ENCODE results near the gene TMEM161A. TPM values are rescaled to one million over a fixed set of nuclear protein-coding genes. Genes with fewer than 3 reads are reported as not detected.
"Not testable (repeated sequence)": the region's sequence is repeated elsewhere in the genome, so short reads cannot be mapped to it uniquely, and the experiment has no call there.

Gene TMEM161A
- total RNA-seq, 2 donors from 2014 or later, result 13.7 to 22.1 TPM

DNA sequence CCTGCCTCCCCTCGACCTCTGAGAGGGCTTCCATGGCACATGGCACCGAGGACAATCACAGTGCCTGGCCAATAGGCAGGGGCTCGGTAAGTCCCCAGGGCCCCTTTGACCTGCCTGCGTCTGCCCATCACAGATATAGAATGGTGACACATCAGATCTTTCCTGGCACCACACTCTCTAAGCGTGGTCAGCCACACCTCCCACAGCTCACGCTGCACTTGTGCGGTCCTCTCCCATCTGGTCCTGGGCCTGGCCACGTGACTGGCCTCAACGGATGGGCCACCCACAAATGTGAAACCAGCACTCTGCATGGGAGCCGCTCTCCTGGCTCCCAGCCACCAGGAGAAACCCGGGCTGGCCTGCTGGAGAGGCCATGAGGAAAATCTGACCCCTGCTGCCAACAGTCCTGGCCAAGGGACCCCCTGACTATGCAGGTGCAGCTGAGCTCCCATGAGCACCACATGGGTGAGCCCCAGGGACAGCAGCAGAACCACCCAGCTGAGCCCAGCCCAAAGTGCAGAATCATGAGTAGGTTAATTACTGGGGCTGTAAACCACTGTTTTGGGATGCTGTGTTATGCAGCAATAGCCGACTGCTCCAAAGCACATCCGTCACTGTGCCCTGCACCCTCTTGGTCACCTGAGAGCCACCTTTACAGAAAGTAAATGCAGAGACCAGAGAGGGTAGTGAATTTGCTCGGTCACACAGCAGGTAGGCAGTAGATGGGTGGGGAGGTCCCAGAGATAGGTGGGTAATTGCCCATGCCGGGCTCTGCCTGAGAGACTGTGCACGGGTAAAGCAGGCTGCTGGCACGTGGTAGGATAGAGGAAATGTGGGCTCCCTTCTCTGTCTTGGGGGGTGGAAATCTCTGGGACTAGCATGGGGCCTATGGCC is 41.5 kb upstream of the TMEM161A start:
- Histone ChIP-seq H3K4me1 (no peaks in the 10 kb centered on the region), H3K27me3 (no peaks in the 10 kb centered on the region), H3K9me3 (no peaks in the 10 kb centered on the region), H3K27ac (no peak overlapping the region), H3K36me3 (replicated peaks in 1 of 2; ENCODE audit: insufficient read depth in 1 of 2, low read depth in 2 of 2) (peaks cover 0 to 5% of the 10 kb centered on the region in 2 donors), H3K4me3 (no peak overlapping the region)
- DNase-seq (no peak), ATAC-seq (no peak)
- WGBS, 2 donors, result 95 to 100% methylated on average over 6 to 17 of the region's 17 CpGs
- intact Hi-C loops (cut with DNase I), result no loop called here
- no peak for TF ChIP-seq POLR2A (IDR thresholded peaks at IDR 0.05)
- TF ChIP-seq, protein P1, sequence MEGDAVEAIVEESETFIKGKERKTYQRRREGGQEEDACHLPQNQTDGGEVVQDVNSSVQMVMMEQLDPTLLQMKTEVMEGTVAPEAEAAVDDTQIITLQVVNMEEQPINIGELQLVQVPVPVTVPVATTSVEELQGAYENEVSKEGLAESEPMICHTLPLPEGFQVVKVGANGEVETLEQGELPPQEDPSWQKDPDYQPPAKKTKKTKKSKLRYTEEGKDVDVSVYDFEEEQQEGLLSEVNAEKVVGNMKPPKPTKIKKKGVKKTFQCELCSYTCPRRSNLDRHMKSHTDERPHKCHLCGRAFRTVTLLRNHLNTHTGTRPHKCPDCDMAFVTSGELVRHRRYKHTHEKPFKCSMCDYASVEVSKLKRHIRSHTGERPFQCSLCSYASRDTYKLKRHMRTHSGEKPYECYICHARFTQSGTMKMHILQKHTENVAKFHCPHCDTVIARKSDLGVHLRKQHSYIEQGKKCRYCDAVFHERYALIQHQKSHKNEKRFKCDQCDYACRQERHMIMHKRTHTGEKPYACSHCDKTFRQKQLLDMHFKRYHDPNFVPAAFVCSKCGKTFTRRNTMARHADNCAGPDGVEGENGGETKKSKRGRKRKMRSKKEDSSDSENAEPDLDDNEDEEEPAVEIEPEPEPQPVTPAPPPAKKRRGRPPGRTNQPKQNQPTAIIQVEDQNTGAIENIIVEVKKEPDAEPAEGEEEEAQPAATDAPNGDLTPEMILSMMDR (IDR thresholded peaks at IDR 0.05), result no peak

- no peaks in the 10 kb centered on the region for H3K9me3 ChIP-seq
- no peaks in the 10 kb centered on the region for H3K27me3 ChIP-seq
- no peak overlapping the region for H3K27ac ChIP-seq
- intact Hi-C loops (cut with DNase I), result no loop called here
- no peaks in the 10 kb centered on the region for H3K36me3 ChIP-seq (replicated peaks in 1 of 2; ENCODE audit: insufficient read depth in 1 of 2, low read depth in 2 of 2)
- TF ChIP-seq, protein P1 (IDR thresholded peaks at IDR 0.05), result no peak
- TF ChIP-seq POLR2A (IDR thresholded peaks at IDR 0.05), result no peak
- DNase-seq, result no peak
- H3K4me1 ChIP-seq, result no peaks in the 10 kb centered on the region
- no peak for ATAC-seq
- 93 to 96% methylated on average over 4 to 8 of the region's 8 CpGs for WGBS, 2 donors
- no peak overlapping the region for H3K4me3 ChIP-seq
Observed at GRCh38 chr19:19176950-19177349, 38.7 kb upstream of the TMEM161A start.

DNA sequence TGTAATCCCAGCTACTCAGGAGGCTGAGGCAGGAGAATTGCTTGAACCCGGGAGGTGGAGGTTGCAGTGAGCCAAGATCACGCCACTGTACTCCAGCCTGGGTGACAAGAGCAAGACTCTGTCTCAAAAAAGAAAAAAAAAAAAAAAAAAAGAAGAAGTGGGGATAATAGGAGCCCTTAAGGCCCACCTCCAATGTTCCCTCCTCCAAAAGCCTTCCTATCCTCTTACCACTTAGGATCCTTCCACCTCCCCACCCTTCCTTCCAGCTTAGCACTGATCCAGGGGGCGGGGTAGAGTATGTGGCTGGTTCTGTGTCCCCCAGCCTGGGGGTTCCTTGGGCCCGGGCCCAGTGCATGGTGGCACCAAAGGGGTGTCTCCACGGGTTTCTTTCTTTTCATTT is 35.0 kb upstream of the TMEM161A start:
- H3K9me3 ChIP-seq; H3K27me3 ChIP-seq; H3K27ac ChIP-seq; ATAC-seq; H3K4me3 ChIP-seq; DNase-seq; intact Hi-C loops (cut with DNase I); H3K36me3 ChIP-seq (replicated peaks in 1 of 2; ENCODE audit: insufficient read depth in 1 of 2, low read depth in 2 of 2): not testable (repeated sequence)
- peaks cover 11% of the 10 kb centered on the region for H3K4me1 ChIP-seq
- 77 to 80% methylated on average over 3 to 5 of the region's 5 CpGs for WGBS, 2 donors

- no peaks in the 10 kb centered on the region for H3K27me3 ChIP-seq
- 82 to 86% methylated on average over 4 to 7 of the region's 8 CpGs for WGBS, 2 donors
- H3K36me3 ChIP-seq (replicated peaks in 1 of 2; ENCODE audit: insufficient read depth in 1 of 2, low read depth in 2 of 2), result no peaks in the 10 kb centered on the region
- H3K4me3 ChIP-seq, result no peak overlapping the region
- H3K9me3 ChIP-seq, result no peaks in the 10 kb centered on the region
- DNase-seq (no peak), ATAC-seq (no peak)
- peaks cover 11% of the 10 kb centered on the region for H3K4me1 ChIP-seq
- intact Hi-C loops (cut with DNase I), result no loop called here
- no peak overlapping the region for H3K27ac ChIP-seq
- TF ChIP-seq, protein P1 (IDR thresholded peaks at IDR 0.05), result no peak
- no peak for TF ChIP-seq POLR2A (IDR thresholded peaks at IDR 0.05)
Observed at GRCh38 chr19:19171821-19172532, 33.7 kb upstream of the TMEM161A start.

DNA sequence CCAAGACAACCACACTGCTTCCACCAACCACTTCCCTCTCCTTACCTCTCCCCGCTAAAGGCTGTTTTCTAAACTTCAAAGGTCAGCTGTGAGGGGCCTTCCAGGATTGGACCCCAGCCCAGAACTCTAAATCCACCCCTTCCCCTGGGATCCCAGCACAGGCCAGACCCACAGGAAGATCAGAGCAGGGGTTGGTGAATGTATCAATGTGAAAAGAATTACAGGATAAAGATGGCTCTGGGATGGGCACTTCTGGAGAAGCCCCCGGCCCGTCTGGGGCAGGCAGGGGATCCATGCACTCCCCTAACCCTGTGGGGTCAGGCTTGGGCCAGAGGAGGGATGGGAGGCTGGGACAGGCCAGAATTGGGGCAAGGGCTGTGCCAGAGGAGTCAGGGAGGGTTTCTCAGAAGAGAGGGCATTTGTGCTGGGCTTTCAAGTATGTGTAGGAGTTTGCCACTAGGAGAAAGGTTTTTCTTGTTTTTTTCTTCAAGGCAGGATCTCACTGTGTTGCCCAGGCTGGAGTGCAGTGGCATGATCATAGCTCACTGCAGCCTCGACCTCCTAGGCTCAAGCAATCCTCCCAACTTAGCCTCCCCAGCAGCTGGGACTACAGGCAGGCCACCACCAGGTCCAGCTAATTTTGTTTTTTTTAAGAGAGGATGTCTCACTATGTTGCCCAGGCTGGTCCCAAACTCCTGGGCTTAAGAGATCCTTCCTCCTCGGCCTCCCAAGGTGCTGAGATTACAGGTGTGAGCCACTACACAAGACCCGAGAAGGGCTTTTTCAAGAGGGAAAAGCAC is 32.8 kb upstream of the TMEM161A start:
- ATAC-seq, result no peak

More for the DNA sequence above, 32.8 kb upstream of the TMEM161A start:
- Histone ChIP-seq H3K4me3 (no peak overlapping the region), H3K9me3 (no peaks in the 10 kb centered on the region), H3K27ac (no peak overlapping the region), H3K36me3 (replicated peaks in 1 of 2; ENCODE audit: insufficient read depth in 1 of 2, low read depth in 2 of 2) (no peaks in the 10 kb centered on the region), H3K4me1 (peaks cover 11% of the 10 kb centered on the region), H3K27me3 (no peaks in the 10 kb centered on the region)
- intact Hi-C loops (cut with DNase I), result no loop called here
- TF ChIP-seq POLR2A (IDR thresholded peaks at IDR 0.05), result no peak
- TF ChIP-seq, protein P1 (IDR thresholded peaks at IDR 0.05), result no peak
- 84 to 91% methylated on average over 6 of the region's 6 CpGs for WGBS, 2 donors
- no peak for DNase-seq
